Thyroid gland (tissue), 4 donors: ENCODE data around the gene GPR156. TPM values are rescaled to one million over a fixed set of nuclear protein-coding genes. Genes with fewer than 3 reads are reported as not detected.

ENCODE experiments used
- DNase-seq, 2 donors: peaks; one replicate each; pipeline ENCODE4 v3.0.0-alpha.2; 2019
- H3K27ac ChIP-seq, 3 donors: fragments of 200-600 bp; sonication (generic); 1 replicate in 2 of 3; 2 replicates in 1 of 3; pipeline ENCODE4 v1.5.1; 2016 to 2019; ENCODE audit warnings: mild to moderate bottlenecking in 1 of 3, moderate library complexity in 1 of 3
- H3K27me3 ChIP-seq: fragments of 200-600 bp; sonication (generic); one replicate; pipeline ENCODE4 v1.5.1; 2019
- H3K36me3 ChIP-seq, 2 donors: fragments of 200-600 bp; sonication (generic); one replicate each; pipeline ENCODE4 v1.5.1; 2016 to 2019
- H3K4me1 ChIP-seq, 2 donors: fragments of 200-600 bp; sonication (generic); one replicate each; pipeline ENCODE4 v1.5.1; 2017 to 2019
- H3K4me3 ChIP-seq, 3 donors: fragments of 200-600 bp; sonication (generic); replicated peaks in 1 of 3; 1 replicate in 2 of 3; 2 replicates in 1 of 3; pipeline ENCODE4 v1.5.1; 2016; ENCODE audit warnings: mild to moderate bottlenecking in 1 of 3
- H3K9me3 ChIP-seq: fragments of 200-600 bp; sonication (generic); one replicate; pipeline ENCODE4 v1.5.1; 2017
- POLR2A ChIP-seq, 2 donors: fragments of 450-650 bp; IDR thresholded peaks; one replicate each; pipeline ENCODE4 v1.6.1; 2017; ENCODE audit warnings: antibody characterized with exemption in 2 of 2, mild to moderate bottlenecking in 2 of 2, moderate library complexity in 1 of 2
- WGBS, 2 donors: methylation state at CpG; one replicate each; pipeline ENCODE4 v1.1.5; 2017; 5-methylcytosine and 5-hydroxymethylcytosine counted together
- intact Hi-C: fragments of 100-400 bp; cut with DNase I; formaldehyde crosslinking; loops from one replicate; pipeline ENCODE4 v1.15.1; 2023
- total RNA-seq, 4 donors: library from RNA; depleted of rRNA; stranded (reverse); fragments of >200 nt; gene quantifications; one replicate each; pipeline ENCODE4 v1.2.3, GENCODE V29; 2016
- TF ChIP-seq, protein P1 (sequence below), 6 experiments: fragments of 200-600 bp in 3 of 6; fragments of 450-650 bp in 3 of 6; sonication (generic) in 3 of 6; IDR thresholded peaks; one replicate each; pipeline ENCODE4 v1.5.1; 2016 to 2019; ENCODE audit warnings: antibody characterized with exemption in 6 of 6, mild to moderate bottlenecking in 2 of 6, inconsistent platforms in 1 of 6, moderate library complexity in 1 of 6

Gene GPR156
- total RNA-seq, 4 donors from 2014 or later: not detected

DNA sequence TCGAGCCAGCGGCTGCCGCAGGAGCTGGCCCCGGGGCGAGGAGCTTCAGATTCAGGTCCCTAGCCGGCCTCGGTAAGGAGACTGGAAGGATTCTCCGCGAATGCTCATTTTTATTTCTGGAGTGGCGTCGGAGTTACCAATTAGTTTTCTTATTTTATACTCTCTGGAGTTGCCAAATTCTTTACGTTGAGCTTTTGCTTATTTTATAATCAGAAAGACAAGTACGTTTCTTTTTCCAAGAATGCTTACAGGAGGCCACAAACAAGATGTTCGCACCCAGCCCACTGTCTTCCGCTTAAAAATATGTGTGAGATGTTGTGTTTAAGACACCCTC, 453 bp upstream of the GPR156 start:
- no peaks in the 10 kb centered on the region for H3K9me3 ChIP-seq
- no peaks in the 10 kb centered on the region for H3K27me3 ChIP-seq
- H3K36me3 ChIP-seq: no peaks in the 10 kb centered on the region
- peaks cover 3 to 4% of the 10 kb centered on the region in 2 donors for H3K4me1 ChIP-seq
- intact Hi-C loops: no loop called here
- no peak for DNase-seq
- WGBS, 2 donors: 37 to 43% methylated on average over 15 of the region's 15 CpGs
- peak overlapping the region in 1 of 3 donors; percentile 31 for H3K4me3 ChIP-seq
- H3K27ac ChIP-seq: no peak overlapping the region
- TF ChIP-seq, protein P1, sequence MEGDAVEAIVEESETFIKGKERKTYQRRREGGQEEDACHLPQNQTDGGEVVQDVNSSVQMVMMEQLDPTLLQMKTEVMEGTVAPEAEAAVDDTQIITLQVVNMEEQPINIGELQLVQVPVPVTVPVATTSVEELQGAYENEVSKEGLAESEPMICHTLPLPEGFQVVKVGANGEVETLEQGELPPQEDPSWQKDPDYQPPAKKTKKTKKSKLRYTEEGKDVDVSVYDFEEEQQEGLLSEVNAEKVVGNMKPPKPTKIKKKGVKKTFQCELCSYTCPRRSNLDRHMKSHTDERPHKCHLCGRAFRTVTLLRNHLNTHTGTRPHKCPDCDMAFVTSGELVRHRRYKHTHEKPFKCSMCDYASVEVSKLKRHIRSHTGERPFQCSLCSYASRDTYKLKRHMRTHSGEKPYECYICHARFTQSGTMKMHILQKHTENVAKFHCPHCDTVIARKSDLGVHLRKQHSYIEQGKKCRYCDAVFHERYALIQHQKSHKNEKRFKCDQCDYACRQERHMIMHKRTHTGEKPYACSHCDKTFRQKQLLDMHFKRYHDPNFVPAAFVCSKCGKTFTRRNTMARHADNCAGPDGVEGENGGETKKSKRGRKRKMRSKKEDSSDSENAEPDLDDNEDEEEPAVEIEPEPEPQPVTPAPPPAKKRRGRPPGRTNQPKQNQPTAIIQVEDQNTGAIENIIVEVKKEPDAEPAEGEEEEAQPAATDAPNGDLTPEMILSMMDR (IDR thresholded peaks at IDR 0.05): no peak

- H3K36me3 ChIP-seq: no peaks in the 10 kb centered on the region
- intact Hi-C loops: no loop called here
- H3K9me3 ChIP-seq: no peaks in the 10 kb centered on the region
- no peak overlapping the region for H3K27ac ChIP-seq
- H3K4me3 ChIP-seq: no peak overlapping the region
- no peak for DNase-seq
- WGBS, 2 donors: 68 to 72% methylated on average over 3 of the region's 3 CpGs
- TF ChIP-seq, protein P1 (IDR thresholded peaks at IDR 0.05): no peak
- TF ChIP-seq POLR2A (IDR thresholded peaks at IDR 0.05): no peak
- H3K27me3 ChIP-seq: no peaks in the 10 kb centered on the region
- H3K4me1 ChIP-seq: peaks cover 3 to 4% of the 10 kb centered on the region in 2 donors
Observed at GRCh38 chr3:120281261-120281660, 3.8 kb downstream of the GPR156 start.

DNA sequence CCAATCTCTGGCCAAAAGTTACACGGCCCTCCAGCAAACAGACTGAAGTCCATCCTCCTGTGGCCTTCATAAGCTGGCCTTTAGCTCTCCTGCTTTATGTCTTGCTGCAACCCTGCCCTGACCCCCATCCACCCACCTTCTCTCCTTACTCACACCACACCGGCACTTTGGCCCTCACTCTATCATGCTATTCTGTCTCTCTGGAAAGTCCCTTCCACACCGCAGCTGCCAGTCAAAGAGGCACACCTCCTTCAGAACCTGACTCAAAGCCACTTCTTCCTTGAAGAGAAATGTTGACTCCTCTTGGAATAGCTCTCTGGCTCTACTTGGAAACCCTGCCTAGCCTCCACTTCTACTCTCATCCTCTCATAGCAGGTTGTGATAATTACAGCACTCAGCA, 4.5 kb downstream of the GPR156 start:
- WGBS, 2 donors: 74 to 81% methylated on average over 3 of the region's 3 CpGs
- TF ChIP-seq, protein P1 (IDR thresholded peaks at IDR 0.05): no peak
- TF ChIP-seq POLR2A (IDR thresholded peaks at IDR 0.05): no peak

DNA sequence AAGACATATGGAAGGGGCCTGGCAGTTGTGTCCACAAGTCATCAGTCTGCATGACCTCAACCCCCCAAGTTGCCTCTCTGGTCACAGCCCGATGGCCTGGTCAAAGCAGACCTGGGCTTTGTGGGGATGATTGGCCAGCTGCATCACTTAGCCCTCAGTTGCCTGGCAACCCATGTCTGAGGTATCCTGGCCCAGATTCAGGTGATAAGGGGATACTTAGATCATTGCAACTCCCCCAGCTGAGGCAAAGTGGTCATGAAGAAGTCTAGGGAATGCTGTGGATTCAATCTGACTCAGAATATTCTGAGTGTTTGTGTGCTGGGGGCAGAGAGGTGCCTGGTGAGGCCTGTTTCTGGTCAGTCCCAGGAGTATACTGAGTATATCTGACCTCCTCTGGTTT, 5.0 kb downstream of the GPR156 start:
- Histone ChIP-seq H3K4me1 (no peaks in the 10 kb centered on the region), H3K4me3 (no peak overlapping the region), H3K27ac (no peak overlapping the region), H3K36me3 (no peaks in the 10 kb centered on the region), H3K9me3 (no peaks in the 10 kb centered on the region), H3K27me3 (no peaks in the 10 kb centered on the region)
- TF ChIP-seq, protein P1 (IDR thresholded peaks at IDR 0.05): no peak
- 60 to 71% methylated on average over 1 of the region's 1 CpG for WGBS, 2 donors
- DNase-seq: no peak
- intact Hi-C loops: no loop called here

More for the DNA sequence above, 4.5 kb downstream of the GPR156 start:
- intact Hi-C loops: no loop called here
- H3K27ac ChIP-seq: no peak overlapping the region
- no peaks in the 10 kb centered on the region for H3K36me3 ChIP-seq
- H3K4me1 ChIP-seq: peaks cover 3 to 4% of the 10 kb centered on the region in 2 donors
- DNase-seq: no peak
- no peaks in the 10 kb centered on the region for H3K27me3 ChIP-seq
- no peaks in the 10 kb centered on the region for H3K9me3 ChIP-seq
- no peak overlapping the region for H3K4me3 ChIP-seq

DNA sequence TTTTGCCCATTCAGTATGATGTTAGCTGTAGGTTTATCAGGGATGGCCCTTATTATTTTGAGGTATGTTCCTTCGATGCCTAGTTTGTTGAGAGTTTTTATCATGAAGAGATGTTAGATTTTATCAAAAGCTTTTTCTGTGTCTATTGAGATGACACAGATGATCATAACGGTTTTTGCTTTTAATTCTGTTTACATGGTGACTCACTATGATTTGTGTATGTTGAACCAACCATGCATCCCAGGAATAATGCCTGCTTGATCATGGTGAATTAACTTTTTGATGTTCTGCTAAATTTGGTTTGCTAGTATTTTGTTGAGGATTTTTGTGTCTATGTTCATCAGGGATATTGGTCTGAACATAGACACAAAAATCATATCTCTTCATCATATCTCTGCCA, 8.3 kb downstream of the GPR156 start:
- Histone ChIP-seq H3K36me3 (no peaks in the 10 kb centered on the region), H3K4me1 (no peaks in the 10 kb centered on the region), H3K9me3 (no peaks in the 10 kb centered on the region), H3K27me3 (no peaks in the 10 kb centered on the region), H3K27ac (no peak overlapping the region), H3K4me3 (no peak overlapping the region)
- intact Hi-C loops: no loop called here
- 83 to 93% methylated on average over 2 of the region's 2 CpGs for WGBS, 2 donors
- TF ChIP-seq POLR2A (IDR thresholded peaks at IDR 0.05): no peak
- TF ChIP-seq, protein P1 (IDR thresholded peaks at IDR 0.05): no peak
- no peak for DNase-seq
